SK-N-MC (cell line): Measurements from ENCODE around the gene MOB3B.

ENCODE experiments used
- EZH2 ChIP-seq: fragments of 200-600 bp; sonication (generic); IDR thresholded peaks from one replicate; pipeline ENCODE4 v1.6.1; 2017; ENCODE audit warnings: antibody characterized with exemption
- FOXP2 ChIP-seq: optimal IDR thresholded peaks from 2 replicates; pipeline ENCODE3; 2011; ENCODE audit warnings: mild to moderate bottlenecking, moderate library complexity; ENCODE audit not compliant: insufficient read depth; ENCODE audit errors: extremely low read length, control extremely low read depth
- POLR2AphosphoS5 ChIP-seq: IDR thresholded peaks from 2 replicates; pipeline ENCODE4 v1.6.1; 2012; ENCODE audit warnings: mild to moderate bottlenecking, low read depth, low read length, borderline replicate concordance

GRCh38 chr9:27450752-27451151 lies 78.9 kb downstream of the MOB3B start:
- TF ChIP-seq EZH2 (no peak), POLR2AphosphoS5 (no peak), FOXP2 (no peak)
